GM12878 (cell line): Measurements from ENCODE around the gene TMEM232. TPM values are rescaled to one million over a fixed set of nuclear protein-coding genes. Genes with fewer than 3 reads are reported as not detected.

ENCODE experiments used
- ATAC-seq: fragments of 200-7000 bp; cut with Tn5 transposase; 3 replicates; pipeline ENCODE4 v1.9.1; 2020; ENCODE audit warnings: mild to moderate bottlenecking, moderate library complexity
- BruUV-seq: library from RNA; stranded (reverse); fragments of 400-500 nt; replicated peaks from 2 replicates; lab custom pipeline; 2021; lab: Mats Ljungman, UMichigan
- CTCF ChIA-PET: fragments of 300-600 bp; sonication (Branson Sonifier 250); formaldehyde crosslinking; extraction: SDS; loops from one replicate; lab custom pipeline; 2021; ENCODE audit warnings: inconsistent platforms; lab: Yijun Ruan, JAX
- POLR2A ChIA-PET: fragments of 350-600 bp; formaldehyde crosslinking; extraction: SDS; loops from one replicate; lab custom pipeline; 2021; ENCODE audit warnings: inconsistent platforms; lab: Charles Lee
- RAD21 ChIA-PET: fragments of 300-600 bp; sonication (Branson Sonifier 250); formaldehyde crosslinking; loops from one replicate; lab custom pipeline; 2023; ENCODE audit warnings: antibody characterized with exemption; ENCODE audit not compliant: unreplicated experiment; lab: Charles Lee
- SMC1A ChIA-PET: fragments of 300-600 bp; sonication (Branson Sonifier 250); formaldehyde crosslinking; loops from one replicate; lab custom pipeline; 2023; ENCODE audit not compliant: unreplicated experiment, uncharacterized antibody; lab: Charles Lee
- DNase-seq: peaks from one replicate; pipeline ENCODE4 v3.0.0-alpha.2; 2011; ENCODE audit warnings: low read depth, low spot score
- FAIRE-seq: peaks from 3 replicates; lab custom pipeline; 2011; peaks lifted over from hg19 to GRCh38; lab: Jason Lieb, UNC
- H2AFZ ChIP-seq: 2 replicates; pipeline ENCODE4 v1.6.0; 2011; ENCODE audit warnings: low read depth, low read length, control low read depth; ENCODE audit not compliant: control insufficient read depth
- H3K27ac ChIP-seq: 2 replicates; pipeline ENCODE4 v1.5.1; 2011; ENCODE audit warnings: control low read depth; ENCODE audit not compliant: control insufficient read depth, insufficient read depth
- H3K27me3 ChIP-seq, 2 experiments: replicated peaks in 1 of 2; 2 replicates each; pipeline versions ENCODE4 v1.6.0 to v1.6.1; 2011; ENCODE audit warnings: low read length in 1 of 2; ENCODE audit not compliant: control insufficient read depth in 2 of 2, insufficient read depth in 2 of 2
- H3K36me3 ChIP-seq, 2 experiments: 2 replicates each; pipeline ENCODE4 v1.5.1; 2011; ENCODE audit warnings: low read length in 1 of 2; ENCODE audit not compliant: control insufficient read depth in 2 of 2, insufficient read depth in 2 of 2
- H3K4me1 ChIP-seq: 2 replicates; pipeline ENCODE4 v1.6.1; 2011; ENCODE audit warnings: mild to moderate bottlenecking, low read length, moderate library complexity, mixed read lengths; ENCODE audit not compliant: control insufficient read depth, insufficient read depth
- H3K4me2 ChIP-seq: 2 replicates; pipeline ENCODE4 v1.6.0; 2011; ENCODE audit warnings: control low read depth; ENCODE audit not compliant: control insufficient read depth, insufficient read depth
- H3K4me3 ChIP-seq: fragments of 200-600 bp; sonication (generic); 2 replicates; pipeline ENCODE4 v1.5.1; 2016
- H3K79me2 ChIP-seq: 2 replicates; pipeline ENCODE4 v1.6.0; 2011; ENCODE audit warnings: low read length; ENCODE audit not compliant: control insufficient read depth, insufficient read depth
- H3K9ac ChIP-seq: 2 replicates; pipeline ENCODE4 v1.8.0; 2011; ENCODE audit warnings: low read length, control low read depth, mixed read lengths; ENCODE audit not compliant: control insufficient read depth, insufficient read depth
- H3K9me3 ChIP-seq: replicated peaks from 3 replicates; pipeline ENCODE4 v1.5.1; 2011; ENCODE audit warnings: mild to moderate bottlenecking, low read length; ENCODE audit not compliant: control insufficient read depth, insufficient read depth
- H4K20me1 ChIP-seq: 2 replicates; pipeline ENCODE4 v1.6.0; 2011; ENCODE audit not compliant: control insufficient read depth, insufficient read depth
- E4F1 ChIP-seq: fragments of 450-650 bp; IDR thresholded peaks from 2 replicates; pipeline ENCODE4 v1.6.1; 2018; ENCODE audit warnings: borderline replicate concordance, mild to moderate bottlenecking; ENCODE audit not compliant: partially characterized antibody
- FOXM1 ChIP-seq: IDR thresholded peaks from 2 replicates; pipeline ENCODE4 v1.6.1; 2012; ENCODE audit warnings: low read depth, mild to moderate bottlenecking, inconsistent platforms, low read length, moderate library complexity
- HSF1 ChIP-seq: fragments of 150-350 bp; IDR thresholded peaks from 2 replicates; pipeline ENCODE4 v1.6.1; 2014; ENCODE audit warnings: mild to moderate bottlenecking, low read depth, low read length
- JUND ChIP-seq: IDR thresholded peaks from 2 replicates; pipeline ENCODE4 v1.6.1; 2012; ENCODE audit warnings: low read depth, mild to moderate bottlenecking, low read length, improper control_type of control experiment, moderate library complexity
- LARP7 ChIP-seq: fragments of 450-650 bp; IDR thresholded peaks from 2 replicates; pipeline ENCODE4 v1.6.1; 2017; ENCODE audit warnings: mild to moderate bottlenecking
- MEF2B ChIP-seq: fragments of 450-650 bp; IDR thresholded peaks from 2 replicates; pipeline ENCODE4 v1.6.1; 2018; ENCODE audit warnings: mild to moderate bottlenecking, moderate library complexity; ENCODE audit not compliant: partially characterized antibody, poor library complexity, severe bottlenecking
- MYB ChIP-seq: fragments of 150-350 bp; IDR thresholded peaks from 2 replicates; pipeline ENCODE4 v1.6.1; 2014; ENCODE audit warnings: mild to moderate bottlenecking, low read depth, low read length, borderline replicate concordance
- NR2C1 ChIP-seq: fragments of 450-650 bp; IDR thresholded peaks from 2 replicates; pipeline ENCODE4 v1.6.1; 2017; ENCODE audit warnings: antibody characterized with exemption, mild to moderate bottlenecking, moderate library complexity
- TARDBP ChIP-seq: IDR thresholded peaks from 2 replicates; pipeline ENCODE4 v1.6.1; 2016; ENCODE audit warnings: borderline replicate concordance
- ZNF217 ChIP-seq: fragments of 450-650 bp; IDR thresholded peaks from 2 replicates; pipeline ENCODE4 v1.6.1; 2017; ENCODE audit warnings: antibody characterized with exemption, mild to moderate bottlenecking
- ZZZ3 ChIP-seq: IDR thresholded peaks from 2 replicates; pipeline ENCODE4 v1.6.1; 2011; ENCODE audit warnings: low read depth; ENCODE audit not compliant: control insufficient read depth, insufficient read length
- WGBS: methylation state at CpG from one replicate; pipeline ENCODE4 v1.1.6; 2016; ENCODE audit warnings: low lambda C conversion rate; ENCODE audit not compliant: insufficient replicate concordance, insufficient coverage; ENCODE audit errors: missing lambda C conversion rate; 5-methylcytosine and 5-hydroxymethylcytosine counted together
- in situ Hi-C: fragments of 300-500 bp; cut with MboI; formaldehyde crosslinking; loops from 9 replicates; pipeline ENCODE4 v1.14.3; 2018; ENCODE audit warnings: mixed read lengths
- intact Hi-C: fragments of 100-400 bp; cut with micrococcal nuclease; formaldehyde crosslinking; loops from one replicate; pipeline ENCODE4 v1.14.2; 2022; ENCODE audit not compliant: unreplicated experiment
- polyA plus RNA-seq, 11 experiments: library from polyadenylated mRNA; depleted of rRNA in 4 of 11; unstranded in 6 of 11; stranded (reverse) in 5 of 11; fragments of >200 nt; fragmentation: Nextera tagmentation in 4 of 11; fragmentation: Illumina TruSeq in 1 of 11; extraction: Ambion mirVana in 4 of 11; extraction: Trizol in 1 of 11; gene quantifications; 1 replicate in 1 of 11; 2 replicates in 10 of 11; pipeline versions ENCODE4 v1.2.1 to v1.2.3, GENCODE V29; 2011 to 2016; ENCODE audit warnings: inconsistent platforms in 2 of 11, missing spikeins in 2 of 11, low read depth in 1 of 11
- total RNA-seq, 4 experiments: library from RNA; depleted of rRNA in 3 of 4; stranded (reverse); fragments of >200 nt in 3 of 4; fragmentation: Illumina TruSeq in 1 of 4; extraction: Trizol in 1 of 4; gene quantifications; 2 replicates each; pipeline versions ENCODE4 v1.2.1 to v1.2.3, GENCODE V29; 2013 to 2021

The TMEM232 gene
- total and polyA plus RNA-seq, 10 of the 15 experiments (the other 5 are each of a cell fraction or from before 2014, with no cell fraction given), result 0.29 to 1.3 (median 0.91) TPM

GRCh38 chr5:110525762-110526161, 200.7 kb downstream of the TMEM232 start:
- no peak overlapping the region for H3K4me2 ChIP-seq
- H3K27ac ChIP-seq, result no peak overlapping the region
- H3K27me3 ChIP-seq, result no peaks in the 10 kb centered on the region
- no peaks in the 10 kb centered on the region for H4K20me1 ChIP-seq
- BruUV-seq, result no TSS peak
- in situ Hi-C loops, result no loop called here
- no peaks in the 10 kb centered on the region for H3K36me3 ChIP-seq
- ATAC-seq (no peak), FAIRE-seq (no peak), DNase-seq (no peak)
- POLR2A ChIA-PET, result no interaction called here
- intact Hi-C loops, result loop anchor here (1.0 kb wide), 1 partner anchor 17 kb away; no protein-coding TSS in a partner anchor
- RAD21 ChIA-PET, result interaction anchor here (0.7 kb wide), 2 partner anchors 787 to 849 kb away, joined by 4 to 5 read pairs; no protein-coding TSS in a partner anchor
- H3K9ac ChIP-seq, result no peak overlapping the region
- WGBS, result 92% methylated on average over 1 of the region's 1 CpG
- no peaks in the 10 kb centered on the region for H3K4me1 ChIP-seq
- H3K9me3 ChIP-seq, result no peaks in the 10 kb centered on the region
- TF ChIP-seq E4F1 (no peak), MYB (no peak), NR2C1 (no peak)
- SMC1A ChIA-PET, result no interaction called here
- no peak overlapping the region for H3K4me3 ChIP-seq
- H2AFZ ChIP-seq, result no peak overlapping the region
- CTCF ChIA-PET, result no interaction called here
- H3K79me2 ChIP-seq, result no peaks in the 10 kb centered on the region

- no peaks in the 10 kb centered on the region for H3K79me2 ChIP-seq
- no peaks in the 10 kb centered on the region for H3K9me3 ChIP-seq
- RAD21 ChIA-PET, result no interaction called here
- intact Hi-C loops (no loop called here), in situ Hi-C loops (no loop called here)
- H3K4me3 ChIP-seq, result no peak overlapping the region
- no TSS peak for BruUV-seq
- H3K27ac ChIP-seq, result no peak overlapping the region
- H3K4me1 ChIP-seq, result no peaks in the 10 kb centered on the region
- DNase-seq (no peak), FAIRE-seq (no peak), ATAC-seq (no peak)
- no peaks in the 10 kb centered on the region for H3K27me3 ChIP-seq
- POLR2A ChIA-PET, result no interaction called here
- SMC1A ChIA-PET, result no interaction called here
- no peak overlapping the region for H3K4me2 ChIP-seq
- H3K36me3 ChIP-seq, result no peaks in the 10 kb centered on the region
- no peak overlapping the region for H2AFZ ChIP-seq
- no peak overlapping the region for H3K9ac ChIP-seq
- CTCF ChIA-PET, result no interaction called here
- no peaks in the 10 kb centered on the region for H4K20me1 ChIP-seq
- TF ChIP-seq FOXM1 (no peak), HSF1 (no peak), MEF2B (no peak), JUND (no peak), ZNF217 (no peak), TARDBP (no peak), ZZZ3 (no peak), LARP7 (no peak)
These were observed 209.1 kb downstream of the TMEM232 start for GRCh38 chr5:110517396-110517795.
